HAP-1 (cell line): ENCODE data around the gene HAP1.
"Not testable (repeated sequence)": the region's sequence is repeated elsewhere in the genome, so short reads cannot be mapped to it uniquely, and the experiment has no call there.

Experiments
- DNase-seq, 2 experiments: peaks; one replicate each; pipeline ENCODE4 v3.0.0-alpha.2; 2016 to 2020; ENCODE audit warnings: low spot score in 2 of 2
- H3K27me3 ChIP-seq: fragments of 250-450 bp; sonication (Bioruptor Pico); 2 replicates; pipeline ENCODE4 v1.5.1; 2020; ENCODE audit warnings: low read depth, mild to moderate bottlenecking, moderate library complexity
- H3K36me3 ChIP-seq: fragments of 250-450 bp; sonication (Bioruptor Pico); replicated peaks from 2 replicates; pipeline ENCODE4 v1.5.1; 2020; ENCODE audit warnings: mild to moderate bottlenecking
- H3K4me1 ChIP-seq: fragments of 250-450 bp; sonication (Bioruptor Pico); 2 replicates; pipeline ENCODE4 v1.5.1; 2020; ENCODE audit warnings: mild to moderate bottlenecking
- H3K4me3 ChIP-seq: fragments of 250-450 bp; sonication (Bioruptor Pico); 2 replicates; pipeline ENCODE4 v1.5.1; 2020; ENCODE audit warnings: mild to moderate bottlenecking, moderate library complexity
- H3K9me3 ChIP-seq: fragments of 250-450 bp; sonication (Bioruptor Pico); 2 replicates; pipeline ENCODE4 v1.5.1; 2020; ENCODE audit warnings: mild to moderate bottlenecking, moderate library complexity
- in situ Hi-C: fragments of 300-500 bp; cut with MboI; formaldehyde crosslinking; loops from 3 replicates; pipeline ENCODE4 v1.14.3; 2020; ENCODE audit warnings: low sequenced_read_pairs, inconsistent platforms, mixed read lengths

Gene HAP1

DNA sequence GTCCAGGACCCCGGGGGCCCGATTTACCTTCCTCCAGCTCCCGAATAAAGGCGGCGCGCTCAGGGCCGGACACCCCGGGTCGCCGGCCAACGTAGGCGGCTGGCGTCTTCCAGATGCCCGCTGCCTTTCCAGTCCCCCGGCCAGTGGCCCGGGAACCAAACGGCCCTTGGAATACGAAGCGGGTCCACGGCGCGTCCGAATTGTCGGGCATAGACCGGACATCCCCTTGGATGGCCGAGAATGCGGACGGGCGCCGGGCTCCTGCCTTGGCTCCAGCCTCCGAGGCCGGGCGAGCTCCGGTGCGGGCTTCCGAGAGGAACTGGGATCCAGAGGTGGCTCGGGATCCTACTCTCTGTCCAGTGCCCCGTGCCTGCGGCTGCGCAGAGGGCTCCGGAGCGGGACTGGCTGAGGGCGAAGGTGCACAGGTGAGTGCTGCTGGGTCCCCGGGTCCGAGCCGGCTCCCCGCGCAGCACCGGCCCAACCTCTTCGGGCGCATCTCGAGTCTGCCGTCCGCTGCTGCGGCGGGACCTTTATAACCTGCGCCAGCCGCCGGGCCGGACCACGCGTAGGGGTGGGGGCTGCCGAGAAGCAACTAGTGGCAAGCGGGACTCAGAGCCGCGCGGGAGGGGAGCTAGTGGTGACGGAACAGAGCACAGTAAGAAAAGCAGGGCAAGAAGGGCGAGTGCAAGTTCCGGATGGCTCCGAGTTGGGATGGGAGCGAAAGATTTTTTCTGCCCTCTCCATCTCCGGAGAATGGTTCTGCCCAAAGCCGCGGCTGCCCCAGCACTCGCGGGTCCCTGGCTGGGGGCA, at the start of gene HAP1:
Gene HAP1, minus strand, starts transcription at position 505 of the 810 bp plus-strand sequence. Its CDS starts 9 bp downstream, at position 496.
- H3K4me3 ChIP-seq: peak within 1 kb of the TSS; percentile 75
- in situ Hi-C loops: no loop called here
- peaks cover 27% of the 10 kb centered on the region for H3K27me3 ChIP-seq
- peaks cover 6% of the 10 kb centered on the region; the same call in 1 of the 2 replicates for H3K4me1 ChIP-seq
- peak; percentile 38 to 84 for DNase-seq
- H3K36me3 ChIP-seq: no peaks in the 10 kb centered on the region
- no peaks in the 10 kb centered on the region for H3K9me3 ChIP-seq

- Histone ChIP-seq H3K36me3 (no peaks in the 10 kb centered on the region), H3K4me1 (peaks cover 14% of the 10 kb centered on the region), H3K27me3 (peaks cover 2% of the 10 kb centered on the region; the same call in 1 of the 2 replicates), H3K4me3 (no peak overlapping the region), H3K9me3 (no peaks in the 10 kb centered on the region)
- DNase-seq: no peak
- in situ Hi-C loops: no loop called here
Measured at GRCh38 chr17:41782142-41782541, 47.7 kb upstream of the HAP1 start.

DNA sequence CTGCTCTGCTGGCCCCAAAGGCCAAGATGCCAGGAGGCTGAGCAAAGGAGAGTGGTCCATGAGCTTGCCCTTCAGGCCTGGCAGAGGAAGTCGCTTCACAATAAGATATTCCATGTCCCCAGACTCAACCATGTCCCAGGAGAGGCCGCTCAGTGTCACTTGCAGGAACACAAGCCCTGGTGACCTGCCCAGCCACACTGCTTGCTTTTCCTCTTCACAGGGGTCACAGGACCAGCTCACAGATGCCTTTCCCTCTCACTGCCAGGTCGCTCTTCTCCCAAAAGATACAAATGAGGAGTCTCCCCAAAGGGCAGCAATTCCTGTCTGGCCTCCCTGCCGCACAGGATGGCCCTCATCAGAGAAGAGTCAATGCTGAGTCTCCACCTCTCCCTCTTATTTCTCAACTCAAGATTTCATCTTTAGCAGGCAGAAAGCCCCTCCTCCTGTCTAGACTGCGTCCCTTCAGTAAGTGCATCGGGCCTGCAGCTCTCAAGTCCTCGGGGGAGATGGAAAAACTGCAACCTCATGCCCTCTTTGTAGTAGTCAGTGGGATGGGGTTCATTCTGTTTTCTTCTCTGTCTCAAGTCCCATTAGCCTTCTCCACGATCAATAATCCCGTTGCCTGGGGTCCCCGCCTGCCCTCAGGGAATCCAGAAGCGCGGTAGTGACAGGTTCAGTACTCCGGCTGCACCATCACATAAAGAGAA, 47.1 kb upstream of the HAP1 start:
- in situ Hi-C loops: no loop called here

DNA sequence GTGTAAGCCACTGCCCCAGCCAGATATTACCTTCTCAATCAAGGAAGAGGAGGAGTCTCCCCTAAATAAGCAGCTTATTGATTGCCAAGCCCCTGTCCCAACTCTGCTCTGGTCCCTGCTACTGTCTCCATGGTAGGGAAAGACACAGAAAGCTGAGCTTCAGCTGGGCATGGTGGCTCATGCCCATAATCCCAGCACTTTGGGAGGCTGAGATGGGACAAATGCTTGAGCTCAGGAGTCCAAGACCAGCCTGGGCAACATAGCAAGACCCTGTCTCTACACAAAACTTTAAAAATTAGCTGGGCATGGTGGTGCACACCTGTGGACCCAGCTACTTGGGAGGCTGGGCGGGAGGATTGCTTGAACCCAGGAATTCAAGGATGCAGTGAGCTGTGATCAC, 45.5 kb upstream of the HAP1 start:
- Histone ChIP-seq H3K36me3 (no peaks in the 10 kb centered on the region), H3K27me3 (no peaks in the 10 kb centered on the region), H3K4me3 (no peak overlapping the region), H3K9me3 (no peaks in the 10 kb centered on the region), H3K4me1 (peaks cover 25% of the 10 kb centered on the region)
- no peak for DNase-seq
- in situ Hi-C loops: no loop called here

More for the DNA sequence above, 47.1 kb upstream of the HAP1 start:
- DNase-seq: no peak
- H3K9me3 ChIP-seq: no peaks in the 10 kb centered on the region
- H3K36me3 ChIP-seq: no peaks in the 10 kb centered on the region
- H3K27me3 ChIP-seq: no peaks in the 10 kb centered on the region
- peaks cover 11% of the 10 kb centered on the region for H3K4me1 ChIP-seq
- no peak overlapping the region for H3K4me3 ChIP-seq

DNA sequence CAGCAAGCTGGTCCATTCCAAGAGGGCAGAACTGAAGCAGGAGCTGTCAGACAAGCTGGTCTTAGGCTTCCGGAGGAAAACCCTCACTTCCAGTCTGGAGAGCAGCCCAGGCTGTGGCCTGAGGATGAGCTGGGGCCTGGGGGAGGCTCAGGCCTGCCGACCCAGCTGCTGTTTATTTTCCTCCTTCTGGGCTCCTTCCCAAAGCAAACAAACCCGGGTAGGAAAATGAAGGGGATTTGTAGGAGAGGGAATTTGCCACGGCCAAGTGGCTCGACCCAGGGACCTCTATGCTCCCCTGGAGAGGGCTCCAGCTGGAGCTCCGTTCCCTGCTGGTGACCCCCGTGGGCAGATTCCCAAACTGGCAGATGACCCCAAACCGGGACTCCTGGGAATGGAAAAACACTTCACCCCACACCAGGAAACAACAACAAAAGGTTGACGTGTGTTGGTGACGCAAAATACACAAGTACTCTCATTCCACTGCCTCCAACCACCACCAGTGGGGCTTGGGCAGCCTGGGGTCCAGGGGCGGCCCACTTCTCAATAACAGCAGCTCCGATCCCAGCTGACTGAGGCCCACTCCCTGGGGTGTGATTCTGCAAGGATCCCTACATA, 43.2 kb upstream of the HAP1 start:
- H3K4me3 ChIP-seq: no peak overlapping the region
- no peaks in the 10 kb centered on the region for H3K9me3 ChIP-seq
- peak in 1 of 2 experiments; percentile 28 for DNase-seq
- no peaks in the 10 kb centered on the region for H3K36me3 ChIP-seq
- H3K4me1 ChIP-seq: peaks cover 15% of the 10 kb centered on the region
- no peaks in the 10 kb centered on the region for H3K27me3 ChIP-seq
- in situ Hi-C loops: no loop called here

GRCh38 chr17:41777157-41777573, 42.7 kb upstream of the HAP1 start:
- H3K27me3 ChIP-seq: no peaks in the 10 kb centered on the region
- DNase-seq: no peak
- H3K4me1 ChIP-seq: peaks cover 15% of the 10 kb centered on the region
- H3K4me3 ChIP-seq: no peak overlapping the region
- in situ Hi-C loops: no loop called here
- H3K36me3 ChIP-seq: no peaks in the 10 kb centered on the region
- H3K9me3 ChIP-seq: no peaks in the 10 kb centered on the region

GRCh38 chr17:41776262-41776900, 41.9 kb upstream of the HAP1 start:
- in situ Hi-C loops, H3K4me3 ChIP-seq, H3K36me3 ChIP-seq, H3K9me3 ChIP-seq, H3K27me3 ChIP-seq: not testable (repeated sequence)
- peak; percentile 36 to 52 for DNase-seq
- peaks cover 15% of the 10 kb centered on the region for H3K4me1 ChIP-seq

GRCh38 chr17:41775394-41776226, 41.2 kb upstream of the HAP1 start:
- Histone ChIP-seq H3K27me3 (no peaks in the 10 kb centered on the region), H3K36me3 (peaks cover 5% of the 10 kb centered on the region), H3K4me3 (no peak overlapping the region), H3K9me3 (no peaks in the 10 kb centered on the region), H3K4me1 (peaks cover 15% of the 10 kb centered on the region)
- in situ Hi-C loops: no loop called here
- peak; percentile 63 to 76 for DNase-seq

GRCh38 chr17:41773731-41774193, 39.3 kb upstream of the HAP1 start:
- Histone ChIP-seq H3K9me3 (no peaks in the 10 kb centered on the region), H3K4me3 (no peak overlapping the region), H3K27me3 (no peaks in the 10 kb centered on the region), H3K36me3 (peaks cover 7% of the 10 kb centered on the region), H3K4me1 (peaks cover 15% of the 10 kb centered on the region)
- in situ Hi-C loops: no loop called here
- no peak for DNase-seq

GRCh38 chr17:41773190-41773588, 38.7 kb upstream of the HAP1 start:
- DNase-seq: no peak
- peaks cover 15% of the 10 kb centered on the region for H3K4me1 ChIP-seq
- no peaks in the 10 kb centered on the region for H3K9me3 ChIP-seq
- in situ Hi-C loops: no loop called here
- no peaks in the 10 kb centered on the region for H3K27me3 ChIP-seq
- peaks cover 11% of the 10 kb centered on the region for H3K36me3 ChIP-seq
- no peak overlapping the region for H3K4me3 ChIP-seq

- Histone ChIP-seq H3K36me3 (peaks cover 12% of the 10 kb centered on the region), H3K4me3 (no peak overlapping the region), H3K27me3 (no peaks in the 10 kb centered on the region), H3K9me3 (no peaks in the 10 kb centered on the region), H3K4me1 (peaks cover 15% of the 10 kb centered on the region)
- DNase-seq: no peak
- in situ Hi-C loops: no loop called here
Measured at GRCh38 chr17:41772586-41773189, 38.2 kb upstream of the HAP1 start.

DNA sequence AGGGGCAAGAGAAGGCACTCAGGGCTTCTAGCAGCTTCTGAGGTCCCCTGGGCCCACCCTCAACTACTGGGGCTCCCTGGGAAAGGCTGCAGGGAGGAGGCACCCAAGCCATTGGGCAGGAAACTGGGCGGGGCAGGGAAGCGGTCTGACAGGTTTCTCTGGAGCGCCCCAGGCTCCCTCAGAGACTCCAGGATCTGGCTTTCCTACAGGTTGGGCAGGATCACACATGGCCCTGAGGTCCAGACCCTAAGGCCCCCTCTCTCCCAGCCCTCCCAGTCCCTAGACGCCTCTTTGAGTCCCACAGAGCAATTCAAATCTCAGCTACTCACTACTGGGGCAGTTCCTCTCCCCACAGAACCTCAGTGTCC, 37.8 kb upstream of the HAP1 start:
- in situ Hi-C loops: no loop called here
- DNase-seq: no peak
- peaks cover 17% of the 10 kb centered on the region for H3K36me3 ChIP-seq

More for the DNA sequence above, 37.8 kb upstream of the HAP1 start:
- Histone ChIP-seq H3K27me3 (no peaks in the 10 kb centered on the region), H3K4me1 (peaks cover 15% of the 10 kb centered on the region), H3K4me3 (no peak overlapping the region), H3K9me3 (no peaks in the 10 kb centered on the region)
